Activated CD4-positive, alpha-beta T cell treated with anti-CD3 and anti-CD28 coated beads, Interleukin-2, amount 50 U/mL, for 16 hours (primary cell): ENCODE measurements around the gene KRT38.
"Not testable (repeated sequence)": the region's sequence is repeated elsewhere in the genome, so short reads cannot be mapped to it uniquely, and the experiment has no call there.

Experiments used
- DNase-seq: peaks from one replicate; pipeline ENCODE4 v3.0.0-alpha.2; 2020

The KRT38 gene

GRCh38 chr17:41457676-41458075 lies 16.9 kb upstream of the KRT38 start:
- DNase-seq: no peak

- DNase-seq: no peak
These were observed 15.4 kb upstream of the KRT38 start for GRCh38 chr17:41456204-41456603.

GRCh38 chr17:41455236-41455635 lies 14.5 kb upstream of the KRT38 start:
- no peak for DNase-seq

- DNase-seq: no peak
These were observed 12.3 kb upstream of the KRT38 start for GRCh38 chr17:41453066-41453465.

GRCh38 chr17:41452281-41452680 lies 11.5 kb upstream of the KRT38 start:
- no peak for DNase-seq

GRCh38 chr17:41451154-41451728 lies 10.5 kb upstream of the KRT38 start:
- no peak for DNase-seq

- DNase-seq: no peak
These were observed 8.2 kb upstream of the KRT38 start for GRCh38 chr17:41449008-41449407.

GRCh38 chr17:41448506-41448905 lies 7.7 kb upstream of the KRT38 start:
- no peak for DNase-seq

GRCh38 chr17:41446806-41447205 lies 6.0 kb upstream of the KRT38 start:
- DNase-seq: no peak

GRCh38 chr17:41444640-41445039 lies 3.9 kb upstream of the KRT38 start:
- DNase-seq: no peak

- DNase-seq: no peak
These were observed 3.4 kb upstream of the KRT38 start for GRCh38 chr17:41444186-41444585.

GRCh38 chr17:41442739-41443138 lies 2.0 kb upstream of the KRT38 start:
- DNase-seq: no peak

- DNase-seq: no peak
These were observed 1.4 kb downstream of the KRT38 start for GRCh38 chr17:41439375-41439774.

GRCh38 chr17:41437769-41438168 lies 3.0 kb downstream of the KRT38 start:
- DNase-seq: no peak

GRCh38 chr17:41437254-41437653 lies 3.5 kb downstream of the KRT38 start:
- no peak for DNase-seq

GRCh38 chr17:41434415-41434814 lies 6.4 kb downstream of the KRT38 start:
- DNase-seq: no peak

GRCh38 chr17:41434005-41434404 lies 6.8 kb downstream of the KRT38 start:
- DNase-seq: no peak

- DNase-seq: no peak
These were observed 7.2 kb downstream of the KRT38 start for GRCh38 chr17:41433586-41433985.

GRCh38 chr17:41430376-41430775 lies 10.4 kb downstream of the KRT38 start:
- DNase-seq: not testable (repeated sequence)

GRCh38 chr17:41429667-41430066 lies 11.1 kb downstream of the KRT38 start:
- DNase-seq: no peak

GRCh38 chr17:41428591-41429291 lies 12.0 kb downstream of the KRT38 start:
- DNase-seq: no peak

GRCh38 chr17:41424111-41424635 lies 16.6 kb downstream of the KRT38 start, which contains the start of gene KRT37:
TSS of gene KRT37 (minus strand) at chr17:41424585. CDS start at chr17:41424523, 62 bp downstream.
- DNase-seq: no peak

GRCh38 chr17:41422586-41422985 lies 18.2 kb downstream of the KRT38 start:
- not testable (repeated sequence) for DNase-seq

- DNase-seq: no peak
These were observed 19.2 kb downstream of the KRT38 start for GRCh38 chr17:41421617-41422016.

- DNase-seq: no peak
These were observed 19.7 kb downstream of the KRT38 start for GRCh38 chr17:41421116-41421515.
